IMR-90 (cell line): Measurements from ENCODE around the gene GALNT17. TPM values are rescaled to one million over a fixed set of nuclear protein-coding genes. Genes with fewer than 3 reads are reported as not detected.

Source experiments
- ATAC-seq: fragments of 200-7000 bp; cut with Tn5 transposase; 2 replicates; pipeline ENCODE4 v1.9.1; 2020; ENCODE audit warnings: low read depth, mild to moderate bottlenecking, moderate library complexity
- BruUV-seq: library from RNA; stranded (reverse); fragments of 400-500 nt; replicated peaks from 2 replicates; lab custom pipeline; 2021; lab: Mats Ljungman, UMichigan
- CTCF ChIA-PET: fragments of 300-600 bp; formaldehyde crosslinking; extraction: SDS; loops from one replicate; lab custom pipeline; 2021; ENCODE audit warnings: antibody characterized with exemption; lab: Yijun Ruan, JAX
- POLR2A ChIA-PET: fragments of 300-600 bp; sonication (Branson Sonifier 250); formaldehyde crosslinking; loops from one replicate; lab custom pipeline; 2022; ENCODE audit warnings: antibody characterized with exemption; ENCODE audit not compliant: unreplicated experiment; lab: Charles Lee
- DNase-seq: peaks from one replicate; pipeline ENCODE4 v3.0.0; 2013
- H2AFZ ChIP-seq: replicated peaks from 2 replicates; pipeline ENCODE3; 2013; ENCODE audit warnings: low read length, mild to moderate bottlenecking; ENCODE audit not compliant: poor library complexity
- H2AK5ac ChIP-seq: 2 replicates; pipeline ENCODE4 v1.6.1; 2013; ENCODE audit warnings: low read depth, low read length, inconsistent platforms
- H2AK9ac ChIP-seq: replicated peaks from 2 replicates; pipeline ENCODE3; 2013; ENCODE audit warnings: mild to moderate bottlenecking, low read depth, low read length, moderate library complexity; ENCODE audit not compliant: poor library complexity
- H2BK120ac ChIP-seq: 2 replicates; pipeline ENCODE4 v1.6.1; 2013; ENCODE audit warnings: low read depth, low read length, inconsistent platforms
- H2BK15ac ChIP-seq: 3 replicates; pipeline ENCODE4 v1.6.1; 2013; ENCODE audit warnings: low read depth, low read length, inconsistent platforms
- H2BK20ac ChIP-seq: 2 replicates; pipeline ENCODE4 v1.6.1; 2013; ENCODE audit warnings: low read depth, mild to moderate bottlenecking, inconsistent platforms, low read length, moderate library complexity
- H2BK5ac ChIP-seq: 2 replicates; pipeline ENCODE4 v1.6.1; 2013; ENCODE audit warnings: mild to moderate bottlenecking, low read depth, low read length, inconsistent platforms; ENCODE audit not compliant: poor library complexity, severe bottlenecking
- H3K14ac ChIP-seq: replicated peaks from 2 replicates; pipeline ENCODE4 v1.6.1; 2013; ENCODE audit warnings: low read depth, low read length, inconsistent platforms
- H3K18ac ChIP-seq: 2 replicates; pipeline ENCODE4 v1.6.1; 2013; ENCODE audit warnings: low read depth, low read length, control low read depth
- H3K23ac ChIP-seq: 2 replicates; pipeline ENCODE4 v1.6.1; 2013; ENCODE audit warnings: low read depth, low read length, inconsistent platforms
- H3K27ac ChIP-seq: 2 replicates; pipeline ENCODE4 v1.5.1; 2013; ENCODE audit warnings: mild to moderate bottlenecking, control low read depth, low read length; ENCODE audit not compliant: insufficient read depth
- H3K27me3 ChIP-seq: 2 replicates; pipeline ENCODE4 v1.6.1; 2013; ENCODE audit warnings: low read length; ENCODE audit not compliant: control insufficient read depth, insufficient read depth
- H3K36me3 ChIP-seq: 2 replicates; pipeline ENCODE4 v1.6.1; 2013; ENCODE audit warnings: low read length, mixed read lengths; ENCODE audit not compliant: control insufficient read depth, insufficient read depth
- H3K4ac ChIP-seq: 2 replicates; pipeline ENCODE4 v1.6.1; 2013; ENCODE audit warnings: low read depth, low read length, inconsistent platforms
- H3K4me1 ChIP-seq: 2 replicates; pipeline ENCODE4 v1.6.1; 2013; ENCODE audit warnings: low read length, mixed read lengths; ENCODE audit not compliant: control insufficient read depth, insufficient read depth
- H3K4me2 ChIP-seq: 2 replicates; pipeline ENCODE4 v1.6.1; 2013; ENCODE audit warnings: low read depth, mild to moderate bottlenecking, control low read depth, low read length, moderate library complexity
- H3K4me3 ChIP-seq: 2 replicates; pipeline ENCODE4 v1.5.1; 2013; ENCODE audit warnings: low read depth, mild to moderate bottlenecking, control low read depth, low read length, moderate library complexity; ENCODE audit not compliant: insufficient read depth
- H3K56ac ChIP-seq: 2 replicates; pipeline ENCODE4 v1.6.1; 2013; ENCODE audit warnings: low read length, inconsistent platforms; ENCODE audit not compliant: insufficient read depth; ENCODE audit errors: extremely low read depth
- H3K79me1 ChIP-seq, 2 experiments: 2 replicates each; pipeline ENCODE4 v1.6.1; 2013; ENCODE audit warnings: low read length in 2 of 2, inconsistent platforms in 1 of 2, low read depth in 1 of 2
- H3K9ac ChIP-seq: 2 replicates; pipeline ENCODE4 v1.6.1; 2013; ENCODE audit warnings: low read depth, low read length, control low read depth
- H3K9me1 ChIP-seq: 2 replicates; pipeline ENCODE4 v1.6.1; 2013; ENCODE audit warnings: low read length, inconsistent platforms; ENCODE audit not compliant: insufficient read depth
- H3K9me3 ChIP-seq: 2 replicates; pipeline ENCODE4 v1.6.1; 2013; ENCODE audit warnings: low read length; ENCODE audit not compliant: control insufficient read depth, insufficient read depth
- H4K20me1 ChIP-seq: 2 replicates; pipeline ENCODE4 v1.6.1; 2013; ENCODE audit warnings: low read length, inconsistent platforms; ENCODE audit not compliant: insufficient read depth
- H4K5ac ChIP-seq: 2 replicates; pipeline ENCODE4 v1.6.1; 2013; ENCODE audit warnings: mild to moderate bottlenecking, low read depth, low read length, control low read depth
- H4K8ac ChIP-seq, 2 experiments: 2 replicates each; pipeline ENCODE4 v1.6.1; 2013; ENCODE audit warnings: low read depth in 2 of 2, low read length in 2 of 2, control low read depth in 1 of 2, inconsistent platforms in 1 of 2
- H4K91ac ChIP-seq: 2 replicates; pipeline ENCODE4 v1.6.1; 2013; ENCODE audit warnings: low read depth, low read length, inconsistent platforms; ENCODE audit not compliant: insufficient read depth
- BHLHE40 ChIP-seq: fragments of 150-350 bp; IDR thresholded peaks from 2 replicates; pipeline ENCODE4 v1.6.1; 2016; ENCODE audit warnings: mild to moderate bottlenecking, low read depth, low read length
- CEBPB ChIP-seq: IDR thresholded peaks from 2 replicates; pipeline ENCODE4 v1.6.1; 2012; ENCODE audit warnings: low read depth, low read length, improper control_type of control experiment
- CHD1 ChIP-seq: IDR thresholded peaks from 2 replicates; pipeline ENCODE4 v1.6.1; 2012; ENCODE audit warnings: low read depth, low read length, improper control_type of control experiment
- CTCF ChIP-seq: conservative IDR thresholded peaks from 2 replicates; pipeline ENCODE4 v1.5.1; 2012; ENCODE audit warnings: mild to moderate bottlenecking, low read depth, low read length, improper control_type of control experiment
- FOS ChIP-seq: fragments of 150-350 bp; IDR thresholded peaks from 2 replicates; pipeline ENCODE4 v1.6.1; 2016; ENCODE audit warnings: low read depth, low read length
- MAFK ChIP-seq: IDR thresholded peaks from 2 replicates; pipeline ENCODE4 v1.6.1; 2012; ENCODE audit warnings: low read depth, low read length, improper control_type of control experiment
- MXI1 ChIP-seq: IDR thresholded peaks from 2 replicates; pipeline ENCODE4 v1.6.1; 2012; ENCODE audit warnings: low read depth, mild to moderate bottlenecking, low read length, moderate library complexity, borderline replicate concordance
- NFE2L2 ChIP-seq: fragments of 150-350 bp; IDR thresholded peaks from 2 replicates; pipeline ENCODE4 v1.6.1; 2016; ENCODE audit warnings: low read depth, mild to moderate bottlenecking, low read length
- RAD21 ChIP-seq: IDR thresholded peaks from 2 replicates; pipeline ENCODE4 v1.6.1; 2012; ENCODE audit warnings: low read length, improper control_type of control experiment
- RCOR1 ChIP-seq: IDR thresholded peaks from 2 replicates; pipeline ENCODE4 v1.6.1; 2012; ENCODE audit warnings: mild to moderate bottlenecking, low read length, improper control_type of control experiment; ENCODE audit not compliant: insufficient replicate concordance
- SMC3 ChIP-seq: fragments of 150-350 bp; IDR thresholded peaks from 2 replicates; pipeline ENCODE4 v1.6.1; 2016; ENCODE audit warnings: low read depth, mild to moderate bottlenecking, antibody characterized with exemption, low read length, moderate library complexity
- WGBS, 2 experiments: methylation state at CpG; one replicate each; pipeline versions ENCODE4 v1.1.5 to v1.1.7; 2013; ENCODE audit warnings: missing lambda C conversion rate in 2 of 2; ENCODE audit not compliant: insufficient read length in 1 of 2; ENCODE audit errors: extremely low coverage in 2 of 2; 5-methylcytosine and 5-hydroxymethylcytosine counted together
- dilution Hi-C: fragments of 300-500 bp; cut with HindIII; formaldehyde crosslinking; loops from one replicate; pipeline ENCODE4 v1.14.3; 2018; ENCODE audit warnings: low sequenced_read_pairs; ENCODE audit not compliant: unreplicated experiment
- in situ Hi-C: fragments of 300-500 bp; cut with MboI; formaldehyde crosslinking; loops from 3 replicates; pipeline ENCODE4 v1.14.3; 2019; ENCODE audit warnings: low sequenced_read_pairs, inconsistent platforms, mixed read lengths
- intact Hi-C: fragments of 100-400 bp; cut with micrococcal nuclease; formaldehyde crosslinking; loops from 2 replicates; pipeline ENCODE4 v1.10.0; 2022
- polyA plus RNA-seq, 3 experiments: library from polyadenylated mRNA; depleted of rRNA; stranded (reverse); fragments of >200 nt; gene quantifications; 2 replicates each; pipeline ENCODE4 v1.2.3, GENCODE V29; 2012; ENCODE audit warnings: low replicate concordance in 1 of 3
- total RNA-seq: library from RNA; depleted of rRNA; stranded (reverse); fragments of >200 nt; gene quantifications from 2 replicates; pipeline ENCODE4 v1.2.3, GENCODE V29; 2012

The GALNT17 gene
- total and polyA plus RNA-seq, 2 of the 4 experiments (the other 2 are of a cell fraction), result not detected

GRCh38 chr7:71313553-71313952, 181.6 kb downstream of the GALNT17 start:
- Histone ChIP-seq H3K4me1 (no peaks in the 10 kb centered on the region), H2BK5ac (no peak overlapping the region), H3K4ac (no peak overlapping the region), H2AK9ac (no peak overlapping the region), H2BK20ac (no peak overlapping the region), H3K4me2 (no peak overlapping the region), H2AFZ (no peak overlapping the region), H2AK5ac (no peak overlapping the region), H4K5ac (no peak overlapping the region), H3K27me3 (no peaks in the 10 kb centered on the region), H3K23ac (no peak overlapping the region), H4K8ac (no peak overlapping the region), H4K20me1 (no peaks in the 10 kb centered on the region), H3K18ac (no peak overlapping the region), H3K9ac (no peak overlapping the region), H4K91ac (no peak overlapping the region), H3K56ac (no peak overlapping the region), H3K36me3 (no peaks in the 10 kb centered on the region), H3K4me3 (no peak overlapping the region), H2BK120ac (no peak overlapping the region), H3K79me1 (no peaks in the 10 kb centered on the region), H3K9me3 (peaks cover 26% of the 10 kb centered on the region), H2BK15ac (no peak overlapping the region), H3K14ac (no peak overlapping the region), H3K9me1 (no peaks in the 10 kb centered on the region), H3K27ac (no peak overlapping the region)
- no TSS peak for BruUV-seq
- in situ Hi-C loops, result no loop called here
- DNase-seq (no peak), ATAC-seq (no peak)
- intact Hi-C loops, result no loop called here
- ChIA-PET POLR2A (no interaction called here), CTCF (no interaction called here)
- dilution Hi-C loops, result no loop called here
- 0% methylated on average over 1 of the region's 3 CpGs; no CpG with 5 or more reads in 1 of the 2 experiments for WGBS, 2 experiments
- TF ChIP-seq RAD21 (no peak), BHLHE40 (no peak), CEBPB (no peak), RCOR1 (no peak), MAFK (no peak), CTCF (no peak), SMC3 (no peak), MXI1 (no peak), FOS (no peak), CHD1 (no peak), NFE2L2 (no peak)
